ENCODE results near the gene RPS6KA6.
"Not testable (repeated sequence)": the region's sequence is repeated elsewhere in the genome, so short reads cannot be mapped to it uniquely, and the experiment has no call there.

Gene RPS6KA6

GRCh38 chrX:84108584-84108983 lies 79.4 kb downstream of the RPS6KA6 start:
- no peak for TF ChIP-seq CTCF (conservative IDR thresholded peaks at IDR 0.05; ENCODE audit: low read depth, low read length)
- DNase-seq (ENCODE audit: low read depth), result no peak
- H3K4me3 ChIP-seq (ENCODE audit: low read length), result no peak overlapping the region

- H3K4me3 ChIP-seq (ENCODE audit: low read length), result no peak overlapping the region
- DNase-seq (ENCODE audit: low read depth), result no peak
- TF ChIP-seq CTCF (conservative IDR thresholded peaks at IDR 0.05; ENCODE audit: low read depth, low read length), result no peak
These were observed 88.9 kb downstream of the RPS6KA6 start for GRCh38 chrX:84099120-84099519.

GRCh38 chrX:84079479-84080197 lies 108.4 kb downstream of the RPS6KA6 start:
- not testable (repeated sequence) for H3K4me3 ChIP-seq (ENCODE audit: low read length); DNase-seq (ENCODE audit: low read depth)

GRCh38 chrX:84078991-84079390 lies 109.0 kb downstream of the RPS6KA6 start:
- TF ChIP-seq CTCF (conservative IDR thresholded peaks at IDR 0.05; ENCODE audit: low read depth, low read length), result no peak
- no peak for DNase-seq (ENCODE audit: low read depth)
- no peak overlapping the region for H3K4me3 ChIP-seq (ENCODE audit: low read length)

GRCh38 chrX:84064814-84065213 lies 123.2 kb downstream of the RPS6KA6 start:
- DNase-seq (ENCODE audit: low read depth), result no peak
- no peak overlapping the region for H3K4me3 ChIP-seq (ENCODE audit: low read length)
- TF ChIP-seq CTCF (conservative IDR thresholded peaks at IDR 0.05; ENCODE audit: low read depth, low read length), result no peak

GRCh38 chrX:84064164-84064563 lies 123.8 kb downstream of the RPS6KA6 start:
- TF ChIP-seq CTCF (conservative IDR thresholded peaks at IDR 0.05; ENCODE audit: low read depth, low read length), result no peak
- H3K4me3 ChIP-seq (ENCODE audit: low read length), result no peak overlapping the region
- peak; percentile 0 for DNase-seq (ENCODE audit: low read depth)

GRCh38 chrX:84047339-84047738 lies 140.7 kb downstream of the RPS6KA6 start:
- no peak overlapping the region for H3K4me3 ChIP-seq (ENCODE audit: low read length)
- DNase-seq (ENCODE audit: low read depth), result no peak
- no peak for TF ChIP-seq CTCF (conservative IDR thresholded peaks at IDR 0.05; ENCODE audit: low read depth, low read length)
